Measurements from ENCODE around the gene DBNDD1.

GRCh38 chr16:90043526-90043925 is 24.3 kb upstream of the DBNDD1 start:
- TF ChIP-seq, protein P1, sequence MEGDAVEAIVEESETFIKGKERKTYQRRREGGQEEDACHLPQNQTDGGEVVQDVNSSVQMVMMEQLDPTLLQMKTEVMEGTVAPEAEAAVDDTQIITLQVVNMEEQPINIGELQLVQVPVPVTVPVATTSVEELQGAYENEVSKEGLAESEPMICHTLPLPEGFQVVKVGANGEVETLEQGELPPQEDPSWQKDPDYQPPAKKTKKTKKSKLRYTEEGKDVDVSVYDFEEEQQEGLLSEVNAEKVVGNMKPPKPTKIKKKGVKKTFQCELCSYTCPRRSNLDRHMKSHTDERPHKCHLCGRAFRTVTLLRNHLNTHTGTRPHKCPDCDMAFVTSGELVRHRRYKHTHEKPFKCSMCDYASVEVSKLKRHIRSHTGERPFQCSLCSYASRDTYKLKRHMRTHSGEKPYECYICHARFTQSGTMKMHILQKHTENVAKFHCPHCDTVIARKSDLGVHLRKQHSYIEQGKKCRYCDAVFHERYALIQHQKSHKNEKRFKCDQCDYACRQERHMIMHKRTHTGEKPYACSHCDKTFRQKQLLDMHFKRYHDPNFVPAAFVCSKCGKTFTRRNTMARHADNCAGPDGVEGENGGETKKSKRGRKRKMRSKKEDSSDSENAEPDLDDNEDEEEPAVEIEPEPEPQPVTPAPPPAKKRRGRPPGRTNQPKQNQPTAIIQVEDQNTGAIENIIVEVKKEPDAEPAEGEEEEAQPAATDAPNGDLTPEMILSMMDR (IDR thresholded peaks at IDR 0.05), result no peak
- TF ChIP-seq, protein P2, sequence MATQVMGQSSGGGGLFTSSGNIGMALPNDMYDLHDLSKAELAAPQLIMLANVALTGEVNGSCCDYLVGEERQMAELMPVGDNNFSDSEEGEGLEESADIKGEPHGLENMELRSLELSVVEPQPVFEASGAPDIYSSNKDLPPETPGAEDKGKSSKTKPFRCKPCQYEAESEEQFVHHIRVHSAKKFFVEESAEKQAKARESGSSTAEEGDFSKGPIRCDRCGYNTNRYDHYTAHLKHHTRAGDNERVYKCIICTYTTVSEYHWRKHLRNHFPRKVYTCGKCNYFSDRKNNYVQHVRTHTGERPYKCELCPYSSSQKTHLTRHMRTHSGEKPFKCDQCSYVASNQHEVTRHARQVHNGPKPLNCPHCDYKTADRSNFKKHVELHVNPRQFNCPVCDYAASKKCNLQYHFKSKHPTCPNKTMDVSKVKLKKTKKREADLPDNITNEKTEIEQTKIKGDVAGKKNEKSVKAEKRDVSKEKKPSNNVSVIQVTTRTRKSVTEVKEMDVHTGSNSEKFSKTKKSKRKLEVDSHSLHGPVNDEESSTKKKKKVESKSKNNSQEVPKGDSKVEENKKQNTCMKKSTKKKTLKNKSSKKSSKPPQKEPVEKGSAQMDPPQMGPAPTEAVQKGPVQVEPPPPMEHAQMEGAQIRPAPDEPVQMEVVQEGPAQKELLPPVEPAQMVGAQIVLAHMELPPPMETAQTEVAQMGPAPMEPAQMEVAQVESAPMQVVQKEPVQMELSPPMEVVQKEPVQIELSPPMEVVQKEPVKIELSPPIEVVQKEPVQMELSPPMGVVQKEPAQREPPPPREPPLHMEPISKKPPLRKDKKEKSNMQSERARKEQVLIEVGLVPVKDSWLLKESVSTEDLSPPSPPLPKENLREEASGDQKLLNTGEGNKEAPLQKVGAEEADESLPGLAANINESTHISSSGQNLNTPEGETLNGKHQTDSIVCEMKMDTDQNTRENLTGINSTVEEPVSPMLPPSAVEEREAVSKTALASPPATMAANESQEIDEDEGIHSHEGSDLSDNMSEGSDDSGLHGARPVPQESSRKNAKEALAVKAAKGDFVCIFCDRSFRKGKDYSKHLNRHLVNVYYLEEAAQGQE (IDR thresholded peaks at IDR 0.05; ENCODE audit: insufficient read depth in 1 of 2, low read depth in 2 of 2, low read length in 1 of 2), result no peak
- TF ChIP-seq POLR2AphosphoS5 (IDR thresholded peaks at IDR 0.05; ENCODE audit: low read depth, low read length), result no peak
- TF ChIP-seq SIN3A (IDR thresholded peaks at IDR 0.05; ENCODE audit: borderline replicate concordance, insufficient read depth, low read depth, low read length), result no peak
- no peak for TF ChIP-seq TCF7L2 (IDR thresholded peaks at IDR 0.05; ENCODE audit: low read depth, low read length)

All from Panc1 (cell line).